DND-41 (cell line): Measurements from ENCODE around the gene OR5T3.

ENCODE experiments used
- CTCF ChIP-seq: IDR thresholded peaks from 2 replicates; pipeline ENCODE4 v1.5.1; 2012; ENCODE audit warnings: borderline replicate concordance, low read length, moderate library complexity, mild to moderate bottlenecking; ENCODE audit not compliant: poor library complexity, severe bottlenecking; ENCODE audit errors: extremely low read depth
- EZH2 ChIP-seq: IDR thresholded peaks from 3 replicates; pipeline ENCODE4 v1.6.1; 2012; ENCODE audit warnings: borderline replicate concordance, low read depth, mild to moderate bottlenecking, moderate library complexity, low read length, inconsistent platforms; ENCODE audit not compliant: severe bottlenecking

- TF ChIP-seq CTCF: no peak
- TF ChIP-seq EZH2: no peak
Measured at GRCh38 chr11:56273854-56274253, 21.8 kb downstream of the OR5T3 start, which contains the start of gene OR5T1.
